Testis (tissue), 2 donors: ENCODE results near the gene STARD9.

Experiments used
- CTCF ChIP-seq, 3 experiments: fragments of 450-650 bp in 2 of 3; fragments of 200-600 bp in 1 of 3; sonication (generic) in 1 of 3; IDR thresholded peaks; one replicate each; pipeline ENCODE4 v1.5.1; 2016 to 2019; ENCODE audit warnings: antibody characterized with exemption in 3 of 3, mild to moderate bottlenecking in 2 of 3, moderate library complexity in 1 of 3
- POLR2A ChIP-seq: fragments of 450-650 bp; IDR thresholded peaks from one replicate; pipeline ENCODE4 v1.6.1; 2017; ENCODE audit warnings: antibody characterized with exemption, mild to moderate bottlenecking, moderate library complexity

- TF ChIP-seq CTCF (IDR thresholded peaks at IDR 0.05) (no peak), POLR2A (no peak)
Observed at GRCh38 chr15:42692536-42692935, 117.1 kb downstream of the STARD9 start.
